Daoy (cell line): ENCODE results near the gene BSCL2. TPM values are rescaled to one million over a fixed set of nuclear protein-coding genes. Genes with fewer than 3 reads are reported as not detected.
"Not testable (repeated sequence)": the region's sequence is repeated elsewhere in the genome, so short reads cannot be mapped to it uniquely, and the experiment has no call there.

Experiments used
- DNase-seq: peaks from one replicate; pipeline ENCODE4 v3.0.0-alpha.2; 2015; ENCODE audit warnings: low read depth
- total RNA-seq: library from RNA; depleted of rRNA; stranded (reverse); fragments of >200 nt; shearing (Covaris generic); gene quantifications from 2 replicates; pipeline ENCODE4 v1.2.3, GENCODE V29; 2014; rRNA removed

The BSCL2 gene
- total RNA-seq, 1 experiment from 2014 or later: 56.9 TPM

DNA sequence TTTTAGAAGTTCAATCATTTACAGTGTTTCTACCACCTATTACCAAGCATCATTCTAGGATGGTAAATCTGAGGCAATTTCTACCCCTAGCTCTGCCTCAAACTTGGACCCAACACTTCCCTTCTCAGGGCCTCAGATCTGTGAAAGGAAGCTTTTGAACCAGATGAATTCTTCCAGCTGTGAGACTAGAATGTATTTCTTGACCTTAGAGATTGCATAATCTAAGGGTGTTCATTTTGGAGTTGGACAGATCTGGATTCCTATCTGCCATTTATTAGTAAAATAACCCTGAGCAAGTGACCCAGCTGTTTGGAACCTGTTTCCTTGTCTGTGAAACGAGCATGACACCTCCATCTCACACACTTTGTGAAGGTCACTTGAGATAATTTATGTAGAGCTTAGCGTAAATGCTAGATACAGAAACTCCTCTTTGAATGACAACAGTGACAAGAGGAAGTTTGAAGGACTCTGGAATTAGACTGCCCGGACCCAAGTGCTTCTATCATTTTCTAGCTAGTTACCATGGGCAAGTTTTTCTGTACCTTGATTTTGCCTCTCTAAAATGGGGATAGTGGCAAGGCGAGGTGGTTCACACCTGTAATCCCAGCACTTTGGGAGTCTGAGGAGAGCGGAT is 50.3 kb downstream of the BSCL2 start:
- DNase-seq: no peak

DNA sequence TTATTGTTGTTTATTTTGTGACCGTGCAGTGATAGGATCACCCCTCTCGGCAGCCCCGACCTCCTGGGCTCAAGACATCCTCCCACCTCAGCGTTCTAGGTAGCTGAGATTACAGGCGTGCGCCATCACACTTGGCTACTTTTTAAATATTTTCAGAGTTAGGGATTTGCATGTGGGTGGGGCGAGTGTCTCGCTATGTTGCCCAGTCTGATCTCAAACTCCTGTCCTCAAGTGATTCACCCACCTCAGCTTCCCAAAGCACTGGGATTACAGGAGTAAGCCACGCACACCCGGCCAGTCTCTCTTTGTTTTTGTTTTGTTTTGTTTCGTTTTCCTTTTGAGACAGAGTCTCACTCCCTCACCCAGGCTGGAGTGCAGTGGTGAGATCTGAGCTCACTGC is 52.9 kb downstream of the BSCL2 start:
- no peak for DNase-seq

DNA sequence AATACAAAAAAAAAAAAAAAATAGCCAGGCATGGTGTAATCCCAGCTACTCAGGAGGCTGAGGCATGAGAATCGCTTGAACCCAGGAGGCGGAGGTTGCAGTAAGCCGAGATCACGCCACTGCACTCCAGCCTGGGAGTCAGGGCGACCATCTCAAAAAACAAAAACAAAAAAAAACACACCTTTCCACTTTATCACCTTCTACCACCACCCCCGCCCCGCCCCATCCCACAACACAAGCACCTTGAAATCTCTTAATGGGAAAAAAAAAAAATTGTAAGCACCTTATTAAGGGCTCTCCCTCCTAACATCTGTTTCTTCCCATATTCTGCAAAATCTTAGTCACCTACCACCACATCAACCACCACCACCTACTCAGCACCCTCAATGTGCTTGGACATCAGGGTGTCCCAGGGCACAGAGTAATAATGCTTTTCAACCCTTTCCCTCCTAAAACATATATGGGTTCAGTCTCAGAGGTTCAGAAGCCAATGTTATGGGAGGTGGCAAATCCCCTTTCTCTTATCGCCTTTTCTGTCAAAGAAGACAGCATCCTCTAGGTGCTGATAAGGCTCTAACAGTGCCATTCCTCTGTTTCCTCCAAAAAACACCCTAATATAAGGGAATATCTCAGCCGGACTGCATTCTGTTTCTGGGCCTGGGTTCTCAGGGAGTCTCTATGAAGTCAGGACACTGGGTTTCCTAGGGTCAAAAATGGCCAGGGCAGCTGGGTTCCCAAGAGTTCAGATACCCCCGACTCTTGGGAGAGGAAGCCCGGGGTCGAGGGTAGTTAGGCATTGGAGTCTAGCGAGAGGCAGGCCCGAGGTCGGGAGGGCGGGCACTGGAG is 54.8 kb downstream of the BSCL2 start:
- no peak for DNase-seq

DNA sequence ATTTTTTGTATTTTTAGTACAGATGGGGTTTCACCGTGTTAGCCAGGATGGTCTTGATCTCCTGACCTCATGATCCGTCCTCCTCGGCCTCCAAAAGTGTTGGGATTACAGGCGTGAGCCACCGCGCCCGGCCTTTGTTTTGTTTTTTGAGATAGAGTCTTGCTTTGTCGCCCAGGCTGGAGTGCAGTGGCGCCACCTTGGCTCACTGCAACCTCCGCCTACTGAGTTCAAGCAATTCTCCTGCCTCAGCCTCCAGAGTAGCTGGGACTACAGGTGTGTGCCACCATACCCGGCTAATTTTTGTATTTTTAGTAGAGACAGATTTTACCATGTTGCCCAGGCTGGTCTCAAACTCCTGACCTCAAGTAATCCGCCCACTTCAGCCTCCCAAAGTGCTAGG is 56.9 kb downstream of the BSCL2 start:
- DNase-seq: not testable (repeated sequence)

DNA sequence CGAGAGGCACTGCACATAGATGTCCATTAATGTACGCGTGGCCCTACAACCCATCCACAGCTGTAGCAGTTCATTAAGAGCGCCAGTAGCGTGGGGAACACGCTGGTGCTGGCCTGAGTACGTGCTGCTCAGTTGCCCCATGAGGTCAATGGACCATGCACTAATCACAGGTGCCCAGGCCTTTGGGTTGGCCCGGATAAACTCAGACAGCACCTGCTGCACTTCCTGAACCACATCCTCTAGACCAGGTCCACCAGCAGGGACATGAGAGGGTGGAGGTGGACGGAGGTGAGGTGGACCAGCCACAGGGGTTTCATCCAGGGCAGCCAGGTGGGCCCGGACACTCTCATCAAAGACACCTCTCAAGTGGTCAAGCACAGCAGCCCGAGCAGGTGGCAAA is 57.7 kb downstream of the BSCL2 start:
- DNase-seq: no peak

DNA sequence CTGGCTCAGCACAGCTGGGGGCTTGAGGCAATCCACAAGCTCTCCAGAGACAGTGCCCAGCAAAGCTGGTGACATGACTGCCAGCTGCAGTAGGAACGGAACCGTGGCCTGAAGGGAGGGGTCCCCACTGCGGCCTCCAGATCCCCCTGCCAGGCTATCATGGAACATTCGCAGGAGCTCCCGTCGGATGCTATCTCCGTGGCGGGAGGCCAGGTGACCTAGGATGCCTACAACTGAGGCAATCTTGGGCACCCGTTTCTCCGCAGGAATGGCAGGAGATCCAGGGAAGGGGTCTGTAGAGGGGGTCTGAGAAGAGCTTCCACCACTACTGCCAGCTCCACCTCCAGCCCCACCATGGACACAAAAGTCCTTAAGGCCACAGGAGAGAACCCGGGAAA is 58.3 kb downstream of the BSCL2 start:
- no peak for DNase-seq

DNA sequence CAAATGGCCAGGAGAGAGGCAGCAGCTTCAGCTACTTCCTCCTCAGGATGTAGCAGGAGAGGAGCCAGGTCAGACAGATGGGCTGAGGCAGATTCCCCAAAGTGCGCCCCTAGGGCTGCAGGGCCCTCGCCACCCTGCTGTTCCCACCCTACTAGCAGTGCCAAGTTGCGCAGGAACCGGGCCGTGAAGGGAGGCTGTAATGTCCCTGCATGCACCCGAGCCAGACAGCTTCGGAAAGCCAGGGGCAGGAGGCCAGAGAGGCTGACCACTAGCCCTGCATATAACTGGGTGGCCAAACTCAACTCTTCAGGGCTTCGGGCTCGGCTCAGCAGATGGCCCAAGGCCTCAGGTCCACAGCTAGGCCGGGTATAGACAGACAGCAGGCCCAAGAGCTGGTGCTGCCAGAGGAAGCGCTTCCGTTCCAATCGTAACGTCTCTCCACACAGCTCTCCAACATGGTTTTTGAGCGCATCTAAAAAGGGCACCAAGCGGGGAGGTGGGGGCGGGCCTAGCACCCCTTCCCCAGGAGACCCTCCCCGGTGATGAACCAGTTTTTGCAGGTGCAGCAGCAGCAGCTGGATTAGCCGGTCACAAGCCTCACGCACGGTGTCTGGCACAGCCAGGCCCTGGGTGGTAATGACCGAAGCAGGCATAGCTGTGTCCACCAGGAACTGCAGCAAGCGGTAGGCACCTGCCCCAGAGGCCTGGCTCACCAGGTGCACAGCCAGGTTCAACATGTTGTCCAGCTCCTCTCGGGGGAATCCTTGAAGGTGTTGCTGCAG is 58.8 kb downstream of the BSCL2 start:
- DNase-seq: no peak

DNA sequence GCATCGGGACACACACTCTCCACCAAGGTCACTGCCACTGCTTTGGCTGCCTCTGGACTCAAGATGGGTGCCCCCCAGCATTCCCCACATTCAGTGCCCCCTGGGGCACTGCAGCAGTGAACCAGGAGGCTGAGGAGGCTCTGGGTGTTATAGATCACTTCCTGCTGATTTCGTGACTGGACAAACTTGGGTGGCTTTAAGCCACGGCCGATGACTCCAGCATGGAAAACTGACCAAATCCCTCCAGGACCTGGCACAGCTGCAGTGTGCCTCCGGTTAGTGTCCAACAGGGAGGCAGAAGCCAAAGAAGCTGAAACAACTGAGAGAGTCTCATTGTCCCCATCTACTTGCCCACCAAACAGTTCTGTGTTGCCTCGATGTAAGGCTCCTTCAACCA is 59.6 kb downstream of the BSCL2 start:
- DNase-seq: no peak

DNA sequence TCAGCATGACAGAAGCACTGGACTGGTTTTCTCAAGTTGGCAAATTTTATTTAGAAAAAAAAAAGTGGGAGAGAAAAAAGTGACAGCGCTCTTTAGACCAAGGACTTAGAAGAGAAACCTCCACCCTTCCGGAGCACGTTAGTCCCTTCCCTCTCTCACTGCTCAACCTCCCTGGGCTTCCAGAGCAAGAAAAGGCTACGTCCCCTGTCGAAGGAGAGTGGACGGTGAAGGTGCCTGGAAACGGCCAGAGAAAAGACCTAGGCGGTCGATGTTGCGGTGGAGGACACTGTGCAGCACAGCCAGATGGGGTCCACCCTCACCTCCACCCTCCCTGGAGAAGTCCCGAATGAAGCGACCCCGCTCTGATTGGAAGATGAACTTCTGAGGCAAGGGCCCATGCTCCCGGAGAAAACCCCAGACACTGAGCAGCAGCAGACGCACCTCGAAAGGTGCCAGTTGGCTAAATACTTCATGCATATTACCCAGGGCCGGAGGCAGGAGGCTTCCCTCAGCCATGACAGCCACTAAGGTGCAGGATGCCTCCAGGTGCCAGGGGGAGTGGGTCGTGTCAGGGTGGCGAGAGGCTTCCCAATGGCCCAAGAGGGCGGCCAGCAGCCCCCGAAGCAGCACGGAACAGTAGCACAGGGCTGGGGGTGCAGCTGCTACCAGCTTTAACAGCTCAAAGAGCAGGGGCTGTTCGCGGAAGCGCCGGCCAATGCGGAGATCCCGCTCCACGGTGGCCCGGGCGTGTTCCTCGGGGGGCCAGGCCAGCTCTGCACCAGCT is 60.2 kb downstream of the BSCL2 start:
- no peak for DNase-seq

DNA sequence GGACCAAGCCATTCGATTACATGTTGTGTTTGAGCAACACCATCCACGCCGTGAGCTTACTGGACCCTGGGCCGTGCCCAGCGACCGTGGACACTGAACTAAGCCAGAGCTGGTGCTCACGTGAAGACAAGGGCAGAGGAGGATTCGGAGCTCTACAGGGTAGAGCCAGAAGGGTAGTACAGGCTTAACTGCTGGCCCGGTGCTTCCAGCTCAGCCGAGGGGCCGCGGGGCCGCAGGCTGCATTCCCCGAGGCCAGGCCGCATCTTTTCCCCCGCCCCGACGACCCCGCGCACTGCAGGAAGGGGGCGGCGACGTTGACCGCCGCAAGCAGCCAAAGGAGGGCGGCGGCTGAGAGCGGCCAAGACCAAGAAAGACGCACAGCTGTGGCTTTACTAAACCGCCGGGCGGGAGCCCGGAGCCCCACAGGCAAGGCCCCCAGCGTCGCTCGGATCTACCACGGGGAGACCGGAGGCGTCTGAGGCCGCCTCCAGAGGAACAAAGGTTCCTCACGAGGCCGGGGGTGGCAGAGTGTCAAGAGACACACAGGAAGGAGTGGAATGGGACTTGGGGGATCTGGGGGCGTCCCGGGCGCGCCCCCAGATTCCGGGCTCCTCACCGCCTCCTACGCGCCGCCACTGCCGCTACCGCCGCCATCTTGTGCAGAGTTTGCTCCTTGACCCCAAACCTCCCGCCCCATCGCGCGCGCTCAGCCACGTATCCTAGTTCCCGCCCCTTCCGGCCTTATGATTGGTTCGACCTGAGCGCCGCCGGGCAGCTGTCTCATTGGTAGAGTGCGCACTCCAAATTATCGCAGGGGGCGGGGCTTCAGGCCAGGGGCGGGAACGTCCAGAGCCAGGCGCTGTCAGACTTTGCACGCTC is 61.0 kb downstream of the BSCL2 start, which contains the start of gene GANAB:
Gene GANAB (minus strand): TSS at position 668 of the 879 bp plus-strand sequence. CDS start 14 bp downstream, at position 654.
- DNase-seq: peak; percentile 99

DNA sequence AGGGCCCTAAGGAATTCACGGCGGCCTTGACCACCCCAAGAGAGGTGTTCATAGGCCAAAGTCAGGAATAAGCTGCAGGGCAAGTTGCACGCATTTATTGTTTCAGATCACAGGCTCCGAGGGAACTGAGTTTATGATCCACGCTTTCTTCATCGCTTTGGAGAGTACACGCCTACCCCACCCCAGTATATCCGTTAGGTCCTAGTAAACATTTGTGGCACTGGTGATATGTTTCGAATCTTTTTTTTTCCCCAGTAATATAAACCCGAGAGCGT is 61.6 kb downstream of the BSCL2 start:
- DNase-seq: no peak

DNA sequence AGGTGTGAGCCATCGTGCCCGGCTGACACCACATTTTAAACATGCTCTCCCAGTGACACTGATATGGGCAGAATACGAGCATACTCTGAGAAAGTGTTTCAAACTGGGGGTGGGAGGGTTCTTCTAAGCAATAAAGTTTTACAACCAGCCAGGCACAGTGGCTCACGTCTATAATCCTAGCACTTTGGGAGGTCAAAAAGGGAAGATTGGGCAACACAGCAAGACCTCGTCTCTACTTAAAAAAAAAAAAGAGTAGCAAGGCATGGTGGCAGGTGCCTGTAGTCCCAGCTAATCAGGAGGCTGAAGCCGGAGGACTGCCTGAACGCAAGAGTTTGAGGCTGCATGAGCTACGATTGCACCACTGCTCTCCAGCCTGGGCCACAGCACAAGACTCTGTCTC is 63.0 kb downstream of the BSCL2 start:
- no peak for DNase-seq

Other genes with a start within 250 kb of the BSCL2 start
- 92.3 and 107 TPM in 2 replicates for gene AHNAK, start 160.6 kb downstream of the BSCL2 start, total RNA-seq
- 1,694 and 1,735 TPM in 2 replicates for gene EEF1G, start 133.5 kb downstream of the BSCL2 start, total RNA-seq
- 12.4 and 13.8 TPM in 2 replicates for gene TUT1, start 115.9 kb downstream of the BSCL2 start, total RNA-seq
- 123 and 124 TPM in 2 replicates for gene MTA2, start 105.6 kb downstream of the BSCL2 start, total RNA-seq
- 18.0 and 19.3 TPM in 2 replicates for gene EML3, start 94.6 kb downstream of the BSCL2 start, total RNA-seq
- 0.33 and 2.7 TPM in 2 replicates for gene ROM1, start 94.2 kb downstream of the BSCL2 start, total RNA-seq
- gene B3GAT3, start 85.4 kb downstream of the BSCL2 start, total RNA-seq: 15.0 and 17.9 TPM in 2 replicates
- gene GANAB, start 60.8 kb downstream of the BSCL2 start, total RNA-seq: 128 and 165 TPM in 2 replicates
- gene INTS5, start 54.1 kb downstream of the BSCL2 start, total RNA-seq: 15.4 TPM in 2 replicates
- gene C11orf98, start 42.2 kb downstream of the BSCL2 start, total RNA-seq: 86.3 and 116 TPM in 2 replicates
- gene CSKMT, start 42.1 kb downstream of the BSCL2 start, total RNA-seq: 3.2 and 14.3 TPM in 2 replicates
- 7.7 and 17.7 TPM in 2 replicates for gene UQCC3, start 35.8 kb downstream of the BSCL2 start, total RNA-seq
- 4.9 and 6.0 TPM in 2 replicates for gene LBHD1, start 35.2 kb downstream of the BSCL2 start, total RNA-seq
- 132 and 157 TPM in 2 replicates for gene UBXN1, start 28.4 kb downstream of the BSCL2 start, total RNA-seq
- gene LRRN4CL, start 17.9 kb downstream of the BSCL2 start, total RNA-seq: 0.98 TPM in 1 of 2 replicates, not detected in the other
- not detected in 2 replicates for gene GNG3, start 252 bp upstream of the BSCL2 start, total RNA-seq
- gene HNRNPUL2, start 20.0 kb upstream of the BSCL2 start, total RNA-seq: 6.8 and 8.2 TPM in 2 replicates
- 36.7 and 51.0 TPM in 2 replicates for gene TTC9C, start 21.1 kb upstream of the BSCL2 start, total RNA-seq
- gene ZBTB3, start 46.7 kb upstream of the BSCL2 start, total RNA-seq: 9.2 and 11.7 TPM in 2 replicates
- gene POLR2G, start 54.2 kb upstream of the BSCL2 start, total RNA-seq: 94.5 and 97.1 TPM in 2 replicates
- gene TAF6L, start 64.0 kb upstream of the BSCL2 start, total RNA-seq: 18.3 and 27.4 TPM in 2 replicates
- 40.8 and 64.5 TPM in 2 replicates for gene TMEM179B, start 80.0 kb upstream of the BSCL2 start, total RNA-seq
- gene TMEM223, start 84.6 kb upstream of the BSCL2 start, total RNA-seq: 23.2 and 32.2 TPM in 2 replicates
- 28.4 and 29.3 TPM in 2 replicates for gene NXF1, start 98.0 kb upstream of the BSCL2 start, total RNA-seq
- gene STX5, start 124.6 kb upstream of the BSCL2 start, total RNA-seq: 26.0 and 28.2 TPM in 2 replicates
- gene TEX54, start 125.4 kb upstream of the BSCL2 start, total RNA-seq: not detected in 2 replicates
- gene WDR74, start 132.2 kb upstream of the BSCL2 start, total RNA-seq: 147 and 152 TPM in 2 replicates
- 137 and 170 TPM in 2 replicates for gene SLC3A2, start 173.5 kb upstream of the BSCL2 start, total RNA-seq
- not detected in 2 replicates for gene CHRM1, start 213.9 kb upstream of the BSCL2 start, total RNA-seq